ENCODE results near the gene TEC. TPM values are rescaled to one million over a fixed set of nuclear protein-coding genes. Genes with fewer than 3 reads are reported as not detected.

TEC gene
- total and polyA plus RNA-seq, 2 experiments from 2014 or later = 2.9 to 3.0 TPM

GRCh38 chr4:48152259-48152658 lies 117.4 kb downstream of the TEC start (continued):
- TF ChIP-seq ZNF462 (CRISPR knock-in tag; IDR thresholded peaks at IDR 0.05) = no peak
- no peak for TF ChIP-seq EZH2 (IDR thresholded peaks at IDR 0.05; ENCODE audit: low read depth, unreplicated experiment)
- TF ChIP-seq POLR2AphosphoS5 (IDR thresholded peaks at IDR 0.05; ENCODE audit: low read depth) = no peak
- no peak for TF ChIP-seq ETS1 (IDR thresholded peaks at IDR 0.05)
- no peak for TF ChIP-seq ZNF331 (CRISPR knock-in tag; IDR thresholded peaks at IDR 0.05; ENCODE audit: low read depth)
- TF ChIP-seq STAT1 (IDR thresholded peaks at IDR 0.05; ENCODE audit: unreplicated experiment) = no peak
- TF ChIP-seq JUNB (IDR thresholded peaks at IDR 0.05; ENCODE audit: unreplicated experiment) = no peak

- Mint-ChIP-seq H3K36me3 (ENCODE audit: low read depth) (peaks cover 23% of the 10 kb centered on the region), H3K9me3 (peaks cover 11% of the 10 kb centered on the region), H3K4me1 (peaks cover 8% of the 10 kb centered on the region; the same call in 2 of the 3 replicates), H3K4me3 (no peak overlapping the region), H3K27ac (no peak overlapping the region), H3K27me3 (ENCODE audit: insufficient read depth, low read depth, poor library complexity) (peaks cover 3% of the 10 kb centered on the region)
- Histone ChIP-seq H2AFZ (no peak overlapping the region), H3K4me3 (no peak overlapping the region), H4K20me1 (replicated peaks; ENCODE audit: insufficient read depth) (no peaks in the 10 kb centered on the region), H3K4me2 (no peak overlapping the region), H3K27me3 (ENCODE audit: insufficient read depth) (no peaks in the 10 kb centered on the region), H3F3A (replicated peaks; ENCODE audit: low read depth) (no peaks in the 10 kb centered on the region), H3K79me2 (replicated peaks; ENCODE audit: insufficient read depth) (no peaks in the 10 kb centered on the region), H3K4me1 (ENCODE audit: insufficient read depth) (no peaks in the 10 kb centered on the region), H3K9me2 (ENCODE audit: insufficient read depth) (no peaks in the 10 kb centered on the region), H3K36me3 (ENCODE audit: insufficient read depth) (0 out of 2 replicates have a peak, but pooled peaks cover 11% of the 10 kb centered on the region), H3K27ac (ENCODE audit: low read depth) (no peak overlapping the region)
- TF ChIP-seq REST (IDR thresholded peaks at IDR 0.05; ENCODE audit: unreplicated experiment) = no peak
- TF ChIP-seq EZH2 (IDR thresholded peaks at IDR 0.05; ENCODE audit: low read depth, unreplicated experiment) = no peak
- no peak for TF ChIP-seq EZH2phosphoT487 (IDR thresholded peaks at IDR 0.05; ENCODE audit: unreplicated experiment)
- no peak for TF ChIP-seq ETS1 (IDR thresholded peaks at IDR 0.05)
- TF ChIP-seq NANOG (IDR thresholded peaks at IDR 0.05; ENCODE audit: borderline replicate concordance) = no peak
- TF ChIP-seq ZNF331 (CRISPR knock-in tag; IDR thresholded peaks at IDR 0.05; ENCODE audit: low read depth) = no peak
- DNase-seq (ENCODE audit: low spot score) (no peak), ATAC-seq (no peak; the same call in 2 of the 3 replicates)
Observed at GRCh38 chr4:48149827-48150370, 119.7 kb downstream of the TEC start.
